ENCODE results near the gene ZMYND10. TPM values are rescaled to one million over a fixed set of nuclear protein-coding genes. Genes with fewer than 3 reads are reported as not detected.
"Not testable (repeated sequence)": the region's sequence is repeated elsewhere in the genome, so short reads cannot be mapped to it uniquely, and the experiment has no call there.

The ZMYND10 gene
- total RNA-seq, 2 donors from 2014 or later: 0.47 to 0.49 TPM

- peak; percentile 59 for ATAC-seq
- intact Hi-C loops (cut with DNase I, micrococcal nuclease): no loop called here
These were observed 24.6 kb downstream of the ZMYND10 start for GRCh38 chr3:50320853-50321335.

GRCh38 chr3:50319894-50320625 is 25.5 kb downstream of the ZMYND10 start:
- intact Hi-C loops (cut with DNase I, micrococcal nuclease): no loop called here
- DNase-seq (peak in 1 of 2 donors; percentile 33), ATAC-seq (no peak)

More at GRCh38 chr3:50320853-50321335, 24.6 kb downstream of the ZMYND10 start:
- DNase-seq: peak; percentile 76 to 88

GRCh38 chr3:50319181-50319893 is 26.2 kb downstream of the ZMYND10 start:
- intact Hi-C loops (cut with DNase I, micrococcal nuclease): no loop called here
- peak in 1 of 2 donors; percentile 36 for DNase-seq
- no peak for ATAC-seq

GRCh38 chr3:50318615-50319014 is 26.9 kb downstream of the ZMYND10 start:
- DNase-seq: peak in 1 of 2 donors; percentile 47
- intact Hi-C loops (cut with DNase I, micrococcal nuclease): no loop called here
- ATAC-seq: no peak

- ATAC-seq (no peak), DNase-seq (peak in 1 of 2 donors; percentile 26)
- intact Hi-C loops (cut with DNase I, micrococcal nuclease): no loop called here
These were observed 27.4 kb downstream of the ZMYND10 start for GRCh38 chr3:50318163-50318562.

- peak; percentile 81 to 83 for DNase-seq
- intact Hi-C loops (cut with DNase I, micrococcal nuclease): no loop called here
These were observed 28.2 kb downstream of the ZMYND10 start for GRCh38 chr3:50317300-50317699.

GRCh38 chr3:50316657-50317242 is 28.8 kb downstream of the ZMYND10 start:
- ATAC-seq: peak; percentile 70
- intact Hi-C loops (cut with DNase I, micrococcal nuclease): no loop called here
- peak; percentile 87 to 93 for DNase-seq

More at GRCh38 chr3:50317300-50317699, 28.2 kb downstream of the ZMYND10 start:
- ATAC-seq: peak; percentile 20

GRCh38 chr3:50314816-50315215 is 30.7 kb downstream of the ZMYND10 start:
- DNase-seq: peak in 1 of 2 donors; percentile 26
- intact Hi-C loops (cut with DNase I, micrococcal nuclease): no loop called here
- no peak for ATAC-seq

GRCh38 chr3:50314342-50314741 is 31.2 kb downstream of the ZMYND10 start:
- no peak for ATAC-seq
- no peak for DNase-seq
- intact Hi-C loops (cut with DNase I, micrococcal nuclease): no loop called here

- DNase-seq; ATAC-seq; intact Hi-C loops (cut with DNase I, micrococcal nuclease): not testable (repeated sequence)
These were observed 33.5 kb downstream of the ZMYND10 start for GRCh38 chr3:50312041-50312440.

GRCh38 chr3:50304601-50305000 is 40.9 kb downstream of the ZMYND10 start:
- DNase-seq (no peak), ATAC-seq (no peak)
- intact Hi-C loops (cut with DNase I, micrococcal nuclease): no loop called here

- intact Hi-C loops (cut with DNase I, micrococcal nuclease): no loop called here
- ATAC-seq (peak; percentile 11), DNase-seq (peak; percentile 61 to 79)
These were observed 42.3 kb downstream of the ZMYND10 start, which contains the start of gene HYAL1 for GRCh38 chr3:50303013-50303815. Gene HYAL1 (minus strand): TSS chr3:50303574. CDS start chr3:50302956, 618 bp downstream.

- ATAC-seq (no peak), DNase-seq (no peak)
- intact Hi-C loops (cut with DNase I, micrococcal nuclease): no loop called here
These were observed 43.2 kb downstream of the ZMYND10 start for GRCh38 chr3:50302095-50303012.

GRCh38 chr3:50300681-50301254 is 44.8 kb downstream of the ZMYND10 start:
- DNase-seq (no peak), ATAC-seq (no peak)
- intact Hi-C loops (cut with DNase I, micrococcal nuclease): no loop called here

- DNase-seq (peak in 1 of 2 donors; percentile 29), ATAC-seq (peak; percentile 6)
- intact Hi-C loops (cut with DNase I, micrococcal nuclease): no loop called here
These were observed 45.4 kb downstream of the ZMYND10 start for GRCh38 chr3:50299929-50300680.

GRCh38 chr3:50299638-50299928 is 45.9 kb downstream of the ZMYND10 start:
- intact Hi-C loops (cut with DNase I, micrococcal nuclease): no loop called here
- no peak for DNase-seq
- ATAC-seq: no peak

All from left colon (tissue), 2 donors.